GM21723 (cell line): ENCODE measurements around the gene PNMA6E.
"Not testable (repeated sequence)": the region's sequence is repeated elsewhere in the genome, so short reads cannot be mapped to it uniquely, and the experiment has no call there.

ENCODE experiments used
- ATAC-seq: cut with Tn5 transposase; IDR thresholded peaks from one replicate; pipeline ENCODE4 v1.9.1; 2021; ENCODE audit warnings: mild to moderate bottlenecking, moderate library complexity; ENCODE audit not compliant: unreplicated experiment

PNMA6E gene

GRCh38 chrX:153409414-153410101 lies 8.4 kb upstream of the PNMA6E start:
- ATAC-seq = no peak

- ATAC-seq = no peak
Observed at GRCh38 chrX:153408871-153409351, 7.8 kb upstream of the PNMA6E start.

DNA sequence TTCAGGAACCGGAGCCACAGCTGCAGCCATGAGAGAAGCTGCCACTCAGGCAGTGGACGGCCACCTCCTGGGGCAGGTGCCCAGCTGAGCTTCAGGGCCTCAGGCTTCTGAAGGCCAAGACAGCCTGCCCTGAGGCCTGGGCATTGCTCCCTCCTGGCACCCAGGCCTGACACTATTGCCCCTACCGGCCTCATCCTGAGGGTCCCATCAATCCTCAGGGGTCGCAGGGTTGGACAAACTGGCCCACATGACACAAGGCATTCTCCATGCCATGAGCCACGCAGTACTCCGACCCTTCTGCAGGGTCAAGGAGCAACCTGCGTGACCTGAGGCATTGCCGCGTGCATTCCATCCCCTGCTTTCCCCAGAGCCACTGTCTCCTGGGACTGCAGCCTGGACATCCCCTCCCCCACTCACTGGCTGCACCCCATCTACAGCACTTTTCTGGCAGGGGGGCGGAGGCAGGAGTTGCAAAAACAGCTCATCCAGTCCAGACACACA lies 7.1 kb upstream of the PNMA6E start:
- no peak for ATAC-seq

GRCh38 chrX:153407736-153408135 lies 6.6 kb upstream of the PNMA6E start:
- ATAC-seq = no peak

DNA sequence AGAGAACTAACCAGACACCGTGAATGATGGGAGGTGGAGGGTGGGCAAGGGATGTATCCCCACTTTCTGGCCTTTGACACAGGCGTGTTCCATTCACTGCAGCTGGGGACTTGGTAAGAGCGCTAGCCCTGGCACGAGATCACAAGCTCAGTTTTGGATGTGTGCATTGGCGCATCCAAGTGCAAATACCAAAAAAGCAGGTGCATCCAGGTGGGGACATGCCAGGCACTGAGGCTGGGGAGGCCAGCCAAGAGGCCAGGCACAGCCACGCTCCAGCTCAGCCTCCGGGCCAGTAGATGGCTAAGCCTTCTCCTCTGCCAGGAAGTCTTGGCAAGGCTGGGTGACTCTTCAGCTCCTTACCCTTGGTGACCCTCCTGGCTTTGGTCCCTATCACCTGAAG lies 5.8 kb upstream of the PNMA6E start:
- ATAC-seq = no peak

DNA sequence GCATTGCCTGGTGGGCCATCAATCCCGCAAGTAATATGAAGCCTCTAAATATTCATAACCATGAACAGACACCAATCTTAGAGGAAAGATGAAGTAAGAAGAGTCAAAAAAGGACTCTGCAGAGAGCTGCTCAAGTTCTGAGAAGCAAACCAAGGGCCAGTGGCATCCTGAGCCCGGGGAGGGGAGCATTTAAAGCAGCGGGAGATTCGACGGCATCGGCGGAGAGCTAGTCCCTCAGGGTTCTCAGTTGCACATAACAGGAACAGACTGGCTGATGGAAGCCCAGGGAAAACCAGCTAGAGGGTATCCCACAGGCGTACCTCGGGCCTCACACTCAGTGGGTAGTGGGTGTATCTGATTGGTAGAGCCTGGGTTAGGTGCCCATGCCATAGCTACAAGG lies 4.9 kb upstream of the PNMA6E start:
- no peak for ATAC-seq

DNA sequence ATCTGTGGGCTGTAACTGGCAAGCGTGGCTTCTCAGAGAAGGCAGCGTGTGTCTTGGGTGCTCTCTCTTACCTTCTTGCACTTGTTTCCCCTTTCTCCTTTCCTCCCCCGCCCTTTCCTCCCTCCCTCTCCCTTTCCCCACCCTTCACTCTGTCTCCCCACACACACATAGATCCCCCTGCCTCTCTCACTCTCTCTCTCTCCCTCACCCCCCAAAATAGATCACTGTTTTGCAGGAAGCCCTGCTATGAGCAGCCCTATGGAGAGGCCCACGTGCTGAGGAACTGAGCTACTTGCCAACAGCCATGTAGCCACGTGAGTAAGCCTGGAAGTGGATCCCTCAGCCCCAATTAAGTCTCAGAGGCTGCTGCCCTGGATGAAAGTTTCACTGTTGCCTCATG lies 4.3 kb upstream of the PNMA6E start:
- no peak for ATAC-seq

DNA sequence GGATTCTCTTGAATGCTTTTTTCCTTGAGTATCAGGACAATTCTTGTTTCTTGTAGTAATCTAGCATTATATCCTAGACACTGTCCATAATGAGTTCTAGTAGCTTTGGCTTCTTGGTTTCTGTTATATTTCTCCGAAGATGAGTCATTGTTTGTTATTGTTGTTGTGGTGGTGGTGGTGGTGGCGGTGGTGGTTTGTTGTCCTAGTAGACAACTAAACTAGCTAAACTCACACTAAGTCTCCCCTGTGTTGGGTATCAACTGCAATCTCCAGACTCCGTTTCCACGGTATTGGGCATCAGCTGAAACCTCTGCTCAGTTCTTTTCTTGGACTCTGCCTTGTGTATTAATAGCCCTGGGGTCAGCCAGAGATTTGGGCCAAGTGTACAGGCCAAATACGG lies 3.2 kb upstream of the PNMA6E start:
- ATAC-seq = not testable (repeated sequence)

DNA sequence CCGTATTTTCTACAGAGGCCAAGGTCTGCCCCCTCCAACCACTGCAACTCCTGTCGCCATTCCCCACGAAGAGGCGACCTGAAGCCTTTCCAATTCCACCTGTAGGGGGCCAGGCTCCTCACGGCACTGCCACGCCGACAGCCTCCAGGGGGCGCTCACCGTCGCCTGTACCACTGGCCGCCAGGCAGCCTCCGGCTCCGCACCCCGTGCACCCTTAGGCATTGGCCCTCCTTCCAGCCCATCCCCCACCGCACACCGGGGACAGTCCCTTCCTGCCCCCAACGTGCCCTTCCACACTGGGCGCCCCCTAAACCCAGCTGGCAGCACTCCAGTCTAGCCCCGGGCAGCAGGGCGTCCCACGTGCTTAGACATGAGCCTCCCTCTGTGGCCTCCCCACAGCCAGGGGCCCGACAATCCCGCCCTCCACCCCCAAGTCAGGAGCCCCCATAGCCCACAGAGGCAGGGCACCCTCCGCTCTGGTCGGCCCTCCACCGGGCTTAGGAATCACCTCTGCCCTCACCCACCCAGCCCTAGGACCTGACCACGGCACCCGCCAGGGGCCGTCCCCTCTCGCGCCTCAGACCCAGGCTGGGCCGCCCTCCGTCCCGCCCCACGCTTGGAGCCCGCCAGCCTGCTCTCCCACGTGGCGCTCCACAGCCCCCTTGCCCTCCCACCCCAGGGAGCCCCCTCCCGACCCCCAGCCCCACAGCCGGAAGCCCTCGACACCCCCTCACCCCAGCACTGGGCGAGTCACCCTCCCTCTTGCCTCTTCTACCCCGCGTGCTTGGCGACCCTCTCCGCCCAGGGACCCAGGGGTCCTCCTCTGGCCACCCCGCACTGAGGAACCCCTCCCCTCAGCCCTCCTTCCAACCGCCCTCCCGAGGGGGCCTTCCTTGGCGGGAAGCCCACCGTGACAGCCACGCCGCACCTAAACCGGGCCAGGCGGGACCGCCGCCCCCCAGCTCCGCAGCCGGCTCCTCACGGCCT lies 711 bp downstream of the PNMA6E start:
- ATAC-seq = no peak

GRCh38 chrX:153398275-153398960 lies 2.7 kb downstream of the PNMA6E start:
- no peak for ATAC-seq

GRCh38 chrX:153397256-153397960 lies 3.7 kb downstream of the PNMA6E start:
- no peak for ATAC-seq

DNA sequence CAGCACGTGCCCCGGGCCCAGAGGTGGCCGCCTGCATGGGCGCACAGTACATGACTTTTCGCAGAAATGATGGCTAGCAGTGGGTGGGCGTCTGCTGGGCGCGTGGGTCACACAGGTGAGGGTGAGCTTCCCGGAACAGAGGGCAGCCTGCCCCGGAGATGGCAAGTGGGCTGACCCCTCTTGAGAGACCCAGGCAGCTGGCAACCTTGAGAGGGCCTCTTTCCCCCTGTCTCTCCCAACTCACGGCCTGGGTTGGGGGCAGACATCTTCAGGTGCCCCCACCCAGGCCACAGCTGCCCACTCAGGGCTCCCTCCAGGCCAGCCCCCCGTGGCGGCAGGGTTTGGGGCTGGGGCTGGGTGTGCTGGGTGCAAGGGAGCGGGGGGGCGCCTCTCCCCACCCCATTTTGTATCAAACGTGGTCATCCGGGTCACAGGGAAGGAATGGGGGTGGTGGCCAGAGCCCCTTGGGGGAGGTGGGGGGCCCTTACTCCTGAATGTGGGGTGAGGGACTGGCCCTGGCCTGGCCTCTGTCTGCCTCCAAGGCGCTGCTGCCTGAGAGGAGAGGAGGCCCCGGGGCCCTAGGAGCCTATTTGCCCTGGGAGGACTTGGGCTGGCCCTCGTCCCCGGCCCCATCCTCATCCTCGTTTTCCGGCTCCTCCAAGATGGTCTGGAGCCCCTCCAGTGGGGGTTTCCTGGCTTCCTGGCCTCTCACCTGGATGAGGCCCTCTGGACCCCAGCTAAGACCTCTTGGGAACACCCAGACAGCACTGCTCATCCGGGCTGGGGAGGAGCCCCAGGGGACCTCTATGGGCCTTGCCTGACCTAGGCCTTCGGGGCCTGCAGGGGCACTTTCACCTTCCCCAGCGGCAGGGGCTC lies 4.6 kb downstream of the PNMA6E start:
- ATAC-seq = no peak

GRCh38 chrX:153395613-153396319 lies 5.4 kb downstream of the PNMA6E start:
- ATAC-seq = no peak

DNA sequence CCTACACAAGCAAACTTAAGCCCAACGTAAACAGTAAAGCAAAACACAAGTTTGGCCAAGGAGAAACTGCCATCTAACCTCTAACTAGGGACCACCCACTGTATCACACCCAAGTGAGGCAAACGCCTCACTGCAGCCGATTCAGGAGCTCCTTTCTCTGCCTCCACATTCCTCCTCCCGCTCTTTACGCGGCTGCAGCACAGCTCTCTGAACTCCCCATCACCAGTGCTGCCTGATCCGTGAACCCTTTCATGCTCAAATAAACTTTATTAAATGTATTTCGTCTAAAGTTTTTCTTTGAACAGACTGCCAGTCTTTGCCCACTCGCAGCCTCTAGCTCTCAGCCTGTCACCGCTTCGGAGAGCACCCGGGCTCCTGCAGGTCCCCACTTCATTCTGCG lies 6.5 kb downstream of the PNMA6E start:
- no peak for ATAC-seq

- ATAC-seq = no peak
Observed at GRCh38 chrX:153392642-153393321, 8.4 kb downstream of the PNMA6E start.

- ATAC-seq = not testable (repeated sequence)
Observed at GRCh38 chrX:153389460-153389768, 11.7 kb downstream of the PNMA6E start.

- no peak for ATAC-seq
Observed at GRCh38 chrX:153388722-153389459, 12.3 kb downstream of the PNMA6E start.
